Endometrial microvascular endothelial cells (primary cell): Measurements from ENCODE around the gene FAF2. TPM values are rescaled to one million over a fixed set of nuclear protein-coding genes. Genes with fewer than 3 reads are reported as not detected.
"Not testable (repeated sequence)": the region's sequence is repeated elsewhere in the genome, so short reads cannot be mapped to it uniquely, and the experiment has no call there.

Experiments
- in situ Hi-C: cut with HindIII; loops from 2 replicates; pipeline ENCODE4 v1.10.0; 2017; ENCODE audit warnings: low sequenced_read_pairs, low pct_unique_long_range_greater_than_20kb; ENCODE audit errors: inconsistent ontology term
- total RNA-seq: library from RNA; depleted of rRNA; stranded (reverse); fragments of >200 nt; gene quantifications from one replicate; pipeline ENCODE4 v1.2.3, GENCODE V29; 2015; ENCODE audit errors: inconsistent ontology term

The FAF2 gene
- total RNA-seq, 1 donor from 2014 or later: 33.9 TPM

DNA sequence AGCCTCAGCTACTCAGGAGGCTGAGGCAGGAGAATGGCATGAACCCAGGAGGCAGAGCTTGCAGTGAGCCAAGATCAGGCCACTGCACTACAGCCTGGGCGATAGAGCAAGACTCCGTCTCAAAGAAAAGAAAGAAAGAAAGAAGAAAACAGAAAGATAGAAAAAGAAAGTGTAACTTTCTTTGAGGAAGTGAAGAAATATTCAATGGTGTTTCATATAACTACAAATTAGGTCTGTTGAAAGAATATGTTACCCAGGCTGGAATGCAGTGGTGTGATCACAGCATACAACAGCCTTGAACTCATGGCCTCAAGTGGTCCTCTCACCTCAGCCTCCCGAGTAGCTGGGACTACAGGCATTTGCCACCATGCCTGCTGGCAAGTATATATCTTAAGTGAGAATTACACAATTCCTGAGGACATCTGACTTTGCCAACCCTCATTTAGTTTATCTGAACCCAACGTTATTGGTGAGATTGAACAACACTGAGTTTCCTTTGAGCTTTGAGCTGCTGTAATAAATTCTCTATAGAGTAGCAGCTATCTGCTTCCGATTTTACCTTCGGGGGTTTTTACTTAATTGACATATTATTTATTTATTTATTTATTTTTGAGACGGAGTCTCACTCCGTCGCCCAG lies 2.0 kb upstream of the FAF2 start:
- in situ Hi-C loops: no loop called here

DNA sequence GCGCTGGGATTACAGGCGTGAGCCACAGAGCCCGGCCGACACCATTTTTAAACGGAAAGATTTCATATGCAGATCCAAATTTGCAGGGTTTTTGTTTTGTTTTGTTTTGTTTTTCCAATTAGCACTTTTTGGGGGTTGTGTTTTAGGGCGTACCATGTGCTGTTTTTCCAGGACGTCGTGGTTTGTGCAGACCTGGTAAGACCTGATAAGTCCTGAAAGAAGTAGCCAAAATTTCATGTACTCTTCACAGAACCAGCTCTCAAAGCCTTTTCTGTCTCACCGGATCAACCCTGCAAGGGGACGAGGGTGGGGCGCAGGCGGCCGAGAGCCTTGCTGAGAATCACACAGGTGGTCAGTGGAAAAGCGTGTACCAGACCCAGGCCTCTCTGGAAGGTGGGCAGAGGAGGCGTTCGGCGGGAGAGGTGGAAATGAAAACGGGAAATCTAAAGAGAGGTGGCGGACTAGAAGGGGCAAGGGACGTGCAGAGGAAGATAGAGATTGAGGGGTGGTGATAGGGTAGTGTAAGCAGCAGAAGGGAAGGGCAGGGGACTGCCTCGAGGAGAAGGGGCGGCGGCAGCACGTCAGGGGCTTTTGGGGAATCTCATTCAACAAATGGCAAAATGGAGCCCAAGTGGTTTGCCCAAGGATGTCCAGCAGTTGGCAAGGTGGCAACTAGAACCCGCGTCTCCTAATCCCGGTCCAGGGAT lies 1.1 kb upstream of the FAF2 start:
- in situ Hi-C loops: no loop called here

- in situ Hi-C loops: no loop called here
Measured at GRCh38 chr5:176447591-176447977, 601 bp upstream of the FAF2 start.

- in situ Hi-C loops: no loop called here
Measured at GRCh38 chr5:176450077-176450476, 1.9 kb downstream of the FAF2 start.

GRCh38 chr5:176454724-176455394 lies 6.7 kb downstream of the FAF2 start:
- in situ Hi-C loops: no loop called here

GRCh38 chr5:176458904-176459561 lies 10.8 kb downstream of the FAF2 start:
- in situ Hi-C loops: no loop called here

GRCh38 chr5:176461349-176461748 lies 13.2 kb downstream of the FAF2 start:
- in situ Hi-C loops: no loop called here

- in situ Hi-C loops: no loop called here
Measured at GRCh38 chr5:176463113-176463764, 15.1 kb downstream of the FAF2 start.

DNA sequence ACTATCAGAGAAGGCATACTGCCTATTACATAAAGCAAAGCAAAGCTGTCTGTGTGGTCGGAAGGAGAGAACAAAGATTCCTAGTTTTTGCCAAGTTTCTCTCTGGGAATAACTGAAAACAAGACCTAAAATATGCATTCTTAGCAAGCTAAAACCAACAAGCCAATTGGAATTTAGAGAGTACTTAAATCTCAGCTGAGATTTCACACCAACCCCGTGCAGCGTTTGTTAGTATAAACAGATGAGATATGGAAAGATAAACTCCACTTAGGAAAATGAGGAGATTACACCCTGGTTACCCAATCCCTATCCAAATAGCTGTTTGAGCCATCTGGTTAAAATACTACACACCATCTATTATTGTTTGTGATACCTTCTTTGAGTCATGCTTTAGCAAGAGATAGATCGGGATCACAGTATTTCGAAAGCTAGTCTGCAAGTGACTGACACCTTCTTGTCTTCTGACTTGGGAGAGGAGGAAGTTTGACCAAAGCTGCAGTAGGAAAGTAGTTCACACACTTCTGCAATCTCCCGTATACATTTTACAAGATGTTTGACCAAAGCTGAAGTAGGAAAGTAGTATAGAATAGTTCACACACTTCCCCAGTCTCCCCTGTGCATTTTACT lies 18.2 kb downstream of the FAF2 start:
- in situ Hi-C loops: no loop called here

DNA sequence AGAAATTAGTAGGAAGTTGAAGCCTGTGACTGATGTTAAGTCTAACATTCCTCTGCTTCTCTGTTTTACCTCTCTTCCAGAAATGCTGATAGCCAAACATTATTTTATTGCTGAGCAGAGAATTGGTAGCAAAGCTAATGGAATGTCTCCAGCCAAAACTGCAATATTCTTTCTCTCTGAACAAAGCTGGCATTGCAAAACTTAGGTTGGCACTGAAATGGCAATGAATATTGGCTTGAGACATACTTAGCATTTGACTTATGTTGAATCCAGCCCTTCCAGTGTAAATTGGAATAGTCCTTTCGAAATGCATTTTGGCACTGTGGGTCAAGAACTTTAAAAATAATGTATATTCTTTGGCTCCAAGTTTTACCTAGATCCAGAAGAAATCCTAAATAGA lies 21.1 kb downstream of the FAF2 start:
- in situ Hi-C loops: no loop called here

DNA sequence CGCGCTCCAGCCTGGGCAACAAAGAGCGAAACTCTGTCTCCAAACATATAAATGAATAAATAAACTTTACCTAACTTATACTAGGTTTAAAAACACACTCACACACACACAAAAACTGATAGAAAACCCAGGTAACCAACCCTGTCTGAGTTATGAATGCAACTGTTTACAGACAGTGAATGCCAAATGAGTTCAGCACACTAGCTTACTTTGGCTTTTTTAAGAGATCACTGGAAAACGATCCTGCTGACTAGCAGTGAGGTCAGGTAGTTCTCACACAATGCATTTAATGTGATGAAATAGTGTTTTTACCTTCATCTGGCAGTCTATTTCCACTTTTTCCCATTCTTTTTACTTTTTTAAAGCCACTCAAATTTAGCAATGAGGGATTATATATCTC lies 22.4 kb downstream of the FAF2 start:
- in situ Hi-C loops: no loop called here

DNA sequence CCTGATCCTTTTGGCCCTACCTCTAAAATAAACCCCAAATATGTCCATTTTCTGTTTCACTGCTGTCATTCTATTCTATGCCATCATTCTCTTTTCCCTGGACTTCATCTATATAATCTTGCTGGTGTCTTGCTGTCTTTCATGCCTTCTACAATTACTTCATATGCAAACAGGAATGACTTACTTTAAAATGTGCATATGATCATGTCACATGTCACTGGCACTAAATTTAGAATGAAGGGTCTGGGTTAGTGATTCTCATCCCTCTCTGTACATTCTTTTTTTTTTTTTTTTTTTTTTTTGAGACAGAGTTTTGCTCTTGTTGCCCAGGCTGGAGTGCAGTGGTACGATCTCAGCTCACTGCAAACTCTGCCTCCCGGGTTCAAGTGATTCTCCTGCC lies 22.9 kb downstream of the FAF2 start:
- in situ Hi-C loops: no loop called here

GRCh38 chr5:176473335-176474006 lies 25.3 kb downstream of the FAF2 start:
- in situ Hi-C loops: no loop called here

DNA sequence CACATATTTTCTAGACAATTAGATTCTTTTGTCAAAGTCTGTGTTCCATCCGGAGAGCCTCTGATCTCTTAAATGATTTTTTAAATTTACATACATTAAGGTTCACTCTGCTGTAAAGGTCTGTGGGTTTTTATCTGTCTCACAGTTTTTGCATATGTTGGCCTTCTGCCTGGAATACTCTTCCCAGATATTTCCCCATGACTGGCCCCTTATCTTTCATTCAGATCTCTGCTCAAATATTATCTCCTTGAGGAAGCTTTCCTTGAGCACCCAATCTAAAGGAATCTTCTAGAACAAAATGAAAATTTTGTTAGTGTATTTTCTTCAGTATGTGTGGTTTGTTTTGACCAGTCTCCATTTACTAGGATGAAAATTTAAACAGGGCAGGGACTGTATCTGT lies 26.3 kb downstream of the FAF2 start:
- in situ Hi-C loops: no loop called here

DNA sequence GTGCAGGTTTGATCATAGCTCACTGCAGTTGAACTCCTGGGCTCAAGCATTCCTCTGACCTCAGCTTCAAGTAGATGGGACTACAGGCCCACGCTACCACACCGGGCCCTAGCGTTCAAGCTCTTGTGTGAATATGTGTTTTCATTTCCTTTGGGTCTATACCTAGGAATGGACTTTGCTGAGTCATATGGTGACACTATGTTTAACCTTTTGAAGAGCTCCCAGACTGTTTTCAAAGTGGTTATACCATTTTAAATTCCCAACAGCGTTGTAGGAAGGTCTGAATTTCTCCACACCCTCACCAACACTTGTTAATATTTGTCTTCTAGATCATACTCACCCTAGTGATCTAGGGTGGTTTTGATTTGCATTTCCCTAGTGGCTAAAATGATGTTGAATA lies 33.5 kb downstream of the FAF2 start:
- in situ Hi-C loops: no loop called here

- in situ Hi-C loops: no loop called here
Measured at GRCh38 chr5:176485176-176485575, 37.0 kb downstream of the FAF2 start.

DNA sequence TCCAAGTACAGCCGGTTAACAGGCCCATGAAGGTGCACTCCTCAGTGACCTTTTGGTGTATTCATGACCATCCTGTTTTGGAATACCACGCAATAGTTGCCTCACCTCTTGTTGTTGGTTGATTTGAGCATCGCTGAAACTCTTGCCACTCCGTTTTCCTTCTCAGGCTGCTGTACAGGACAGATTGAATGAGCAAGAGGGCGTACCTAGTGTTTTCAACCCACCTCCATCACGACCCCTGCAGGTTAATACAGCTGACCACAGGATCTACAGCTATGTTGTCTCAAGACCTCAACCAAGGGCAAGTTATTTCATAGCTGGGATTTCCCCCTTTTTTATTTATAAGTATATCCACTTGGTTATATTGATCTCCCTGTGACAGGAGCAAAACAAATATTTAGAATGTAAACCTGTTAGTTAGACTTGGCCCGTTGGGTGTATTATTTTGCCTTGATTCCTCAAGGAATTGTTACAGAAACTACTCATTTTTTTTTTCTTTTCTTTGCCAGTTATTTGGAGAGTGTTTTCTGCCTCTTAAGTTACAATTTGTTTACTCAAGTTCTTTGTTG lies 38.1 kb downstream of the FAF2 start:
- in situ Hi-C loops: no loop called here

DNA sequence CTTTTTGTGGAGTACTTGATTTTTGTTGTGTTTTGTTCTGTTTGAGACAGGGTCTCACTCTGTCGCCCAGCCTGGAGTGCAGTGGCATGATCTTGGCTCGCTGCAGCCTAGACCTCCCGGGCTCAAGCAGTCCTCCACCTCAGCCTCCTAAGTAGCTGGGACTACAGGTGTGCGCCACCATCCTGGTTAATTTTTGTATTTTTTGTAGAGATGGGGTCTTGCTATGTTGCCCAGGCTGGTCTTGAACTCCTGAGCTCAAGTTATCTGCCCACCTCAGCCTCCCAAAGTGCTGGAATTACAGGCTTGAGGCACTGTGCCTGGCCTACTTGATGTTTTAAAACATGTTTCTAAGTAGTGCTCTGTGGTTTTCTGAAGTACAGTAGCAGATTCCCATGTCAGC lies 39.0 kb downstream of the FAF2 start:
- in situ Hi-C loops: not testable (repeated sequence)
